B cell (primary cell): ENCODE data around the gene WDR83. TPM values are rescaled to one million over a fixed set of nuclear protein-coding genes. Genes with fewer than 3 reads are reported as not detected.

ENCODE experiments used
- ATAC-seq: fragments of 200-7000 bp; cut with Tn5 transposase; one replicate; pipeline ENCODE4 v1.10.0; 2021; ENCODE audit warnings: low read depth, mild to moderate bottlenecking, moderate number of reproducible peaks, moderate library complexity
- CTCF ChIA-PET: fragments of 350-600 bp; sonication (Branson Sonifier 250); formaldehyde crosslinking; loops from one replicate; lab custom pipeline; 2021; ENCODE audit warnings: antibody characterized with exemption, inconsistent platforms; lab: Charles Lee
- POLR2A ChIA-PET: fragments of 350-600 bp; sonication (Branson Sonifier 250); formaldehyde crosslinking; loops from one replicate; lab custom pipeline; 2021; ENCODE audit warnings: antibody characterized with exemption; lab: Charles Lee
- DNase-seq: peaks from one replicate; pipeline ENCODE4 v3.0.0; 2013
- H2AFZ ChIP-seq: 2 replicates; pipeline ENCODE4 v1.6.1; 2012; ENCODE audit warnings: mild to moderate bottlenecking, low read depth, low read length; ENCODE audit not compliant: insufficient read depth, poor library complexity, severe bottlenecking
- H3K27ac ChIP-seq, 2 donors: 1 replicate in 1 of 2; 2 replicates in 1 of 2; pipeline ENCODE4 v1.5.1; 2012 to 2013; ENCODE audit warnings: low read length in 2 of 2, mild to moderate bottlenecking in 2 of 2, moderate library complexity in 1 of 2
- H3K27me3 ChIP-seq, 4 experiments: fragments of 200-600 bp in 1 of 4; sonication (generic) in 1 of 4; replicated peaks in 1 of 4; 1 replicate in 2 of 4; 2 replicates in 2 of 4; pipeline versions ENCODE4 v1.6.1 to v1.7.0; 2013 to 2016; ENCODE audit warnings: low read length in 3 of 4, mild to moderate bottlenecking in 2 of 4, mixed read lengths in 1 of 4, moderate library complexity in 1 of 4; ENCODE audit not compliant: insufficient read depth in 4 of 4, control insufficient read depth in 3 of 4; ENCODE audit errors: control extremely low read depth in 1 of 4
- H3K36me3 ChIP-seq, 2 experiments: replicated peaks in 1 of 2; 1 replicate in 1 of 2; 2 replicates in 1 of 2; pipeline versions ENCODE4 v1.6.1 to v1.7.1; 2013; ENCODE audit warnings: low read length in 1 of 2; ENCODE audit not compliant: insufficient read depth in 2 of 2, control insufficient read depth in 1 of 2; ENCODE audit errors: control extremely low read depth in 1 of 2, extremely low read depth in 1 of 2
- H3K4me1 ChIP-seq, 2 donors: fragments of 200-600 bp in 1 of 2; sonication (generic) in 1 of 2; 1 replicate in 1 of 2; 2 replicates in 1 of 2; pipeline versions ENCODE4 v1.5.1 to v1.6.1; 2013 to 2017; ENCODE audit warnings: low read length in 2 of 2; ENCODE audit not compliant: control insufficient read depth in 2 of 2, insufficient read depth in 2 of 2
- H3K4me2 ChIP-seq: replicated peaks from 2 replicates; pipeline ENCODE3; 2012; ENCODE audit warnings: mild to moderate bottlenecking, low read depth, low read length; ENCODE audit not compliant: poor library complexity, severe bottlenecking
- H3K4me3 ChIP-seq, 5 experiments: fragments of 200-600 bp in 1 of 5; sonication (generic) in 1 of 5; 1 replicate in 3 of 5; 2 replicates in 2 of 5; pipeline versions ENCODE4 v1.5.1 to v1.7.0; 2011 to 2016; ENCODE audit warnings: low read length in 4 of 5, mild to moderate bottlenecking in 4 of 5, low read depth in 2 of 5, control low read depth in 1 of 5, moderate library complexity in 1 of 5; ENCODE audit not compliant: insufficient read depth in 1 of 5; ENCODE audit errors: control extremely low read depth in 1 of 5, extremely low read depth in 1 of 5
- H3K79me2 ChIP-seq: fragments of 200-600 bp; sonication (generic); one replicate; pipeline ENCODE4 v1.6.0; 2016; ENCODE audit warnings: low read length; ENCODE audit not compliant: control insufficient read depth, insufficient read depth
- H3K9ac ChIP-seq: fragments of 200-600 bp; sonication (generic); 2 replicates; pipeline ENCODE4 v1.6.1; 2017; ENCODE audit warnings: mild to moderate bottlenecking, low read length, moderate library complexity
- H3K9me3 ChIP-seq, 3 donors: one replicate each; pipeline versions ENCODE4 v1.6.1 to v1.7.1; 2013; ENCODE audit warnings: low read length in 2 of 3; ENCODE audit not compliant: control insufficient read depth in 2 of 3, insufficient read depth in 1 of 3; ENCODE audit errors: control extremely low read depth in 1 of 3
- H4K20me1 ChIP-seq: 2 replicates; pipeline ENCODE4 v1.6.0; 2012; ENCODE audit warnings: mild to moderate bottlenecking, low read length; ENCODE audit not compliant: insufficient read depth, control insufficient read depth, poor library complexity, severe bottlenecking
- H3K27ac Mint-ChIP-seq: one replicate; pipeline ENCODE4 v1.8.0; 2021; ENCODE audit warnings: mixed read lengths
- H3K27me3 Mint-ChIP-seq: one replicate; pipeline ENCODE4 v1.8.0; 2021; ENCODE audit warnings: mixed read lengths
- H3K4me1 Mint-ChIP-seq: one replicate; pipeline ENCODE4 v1.8.0; 2021; ENCODE audit warnings: mixed read lengths
- H3K4me3 Mint-ChIP-seq: one replicate; pipeline ENCODE4 v1.8.0; 2021; ENCODE audit warnings: mixed read lengths
- H3K9me3 Mint-ChIP-seq: one replicate; pipeline ENCODE4 v1.8.0; 2022; ENCODE audit warnings: mixed read lengths; ENCODE audit not compliant: insufficient read depth
- EZH2 ChIP-seq: IDR thresholded peaks from 2 replicates; pipeline ENCODE4 v1.6.1; 2012; ENCODE audit warnings: borderline replicate concordance, low read depth, mild to moderate bottlenecking, moderate library complexity, low read length; ENCODE audit not compliant: insufficient read depth, poor library complexity, severe bottlenecking
- WGBS: methylation state at CpG from one replicate; pipeline ENCODE4 v1.1.5; 2013; ENCODE audit warnings: missing lambda C conversion rate; ENCODE audit not compliant: insufficient coverage; 5-methylcytosine and 5-hydroxymethylcytosine counted together
- intact Hi-C: fragments of 100-400 bp; cut with micrococcal nuclease; formaldehyde crosslinking; loops from one replicate; pipeline ENCODE4 v1.10.0; 2022
- polyA plus RNA-seq: library from polyadenylated mRNA; depleted of rRNA; stranded (reverse); fragments of >200 nt; gene quantifications from 2 replicates; pipeline ENCODE4 v1.2.3, GENCODE V29; 2012
- total RNA-seq, 2 donors: library from RNA; stranded (reverse); fragments of 120-200 nt in 1 of 2; gene quantifications; 1 replicate in 1 of 2; 2 replicates in 1 of 2; pipeline versions ENCODE4 v1.2.3 to v1.2.4, GENCODE V29; 2013 to 2022
- TF ChIP-seq, protein P1 (sequence below): fragments of 200-600 bp; IDR thresholded peaks from one replicate; pipeline ENCODE4 v1.8.0; 2022; ENCODE audit warnings: antibody characterized with exemption, mild to moderate bottlenecking

WDR83 gene
- total and polyA plus RNA-seq, 2 donors (not counting 1 experiment from before 2014, with no cell fraction given) = 16.3 to 24.6 TPM

- WGBS = 98% methylated on average over 4 of the region's 5 CpGs
- ChIA-PET CTCF (interaction anchor here (0.5 kb wide), 1 partner anchor 189 kb away, joined by 3 read pairs; no protein-coding TSS in a partner anchor), POLR2A (interaction anchor here (0.6 kb wide), 1 partner anchor 37 kb away, joined by 3 read pairs; no protein-coding TSS in a partner anchor)
- no peak overlapping the region for H3K9ac ChIP-seq
- TF ChIP-seq, protein P1, sequence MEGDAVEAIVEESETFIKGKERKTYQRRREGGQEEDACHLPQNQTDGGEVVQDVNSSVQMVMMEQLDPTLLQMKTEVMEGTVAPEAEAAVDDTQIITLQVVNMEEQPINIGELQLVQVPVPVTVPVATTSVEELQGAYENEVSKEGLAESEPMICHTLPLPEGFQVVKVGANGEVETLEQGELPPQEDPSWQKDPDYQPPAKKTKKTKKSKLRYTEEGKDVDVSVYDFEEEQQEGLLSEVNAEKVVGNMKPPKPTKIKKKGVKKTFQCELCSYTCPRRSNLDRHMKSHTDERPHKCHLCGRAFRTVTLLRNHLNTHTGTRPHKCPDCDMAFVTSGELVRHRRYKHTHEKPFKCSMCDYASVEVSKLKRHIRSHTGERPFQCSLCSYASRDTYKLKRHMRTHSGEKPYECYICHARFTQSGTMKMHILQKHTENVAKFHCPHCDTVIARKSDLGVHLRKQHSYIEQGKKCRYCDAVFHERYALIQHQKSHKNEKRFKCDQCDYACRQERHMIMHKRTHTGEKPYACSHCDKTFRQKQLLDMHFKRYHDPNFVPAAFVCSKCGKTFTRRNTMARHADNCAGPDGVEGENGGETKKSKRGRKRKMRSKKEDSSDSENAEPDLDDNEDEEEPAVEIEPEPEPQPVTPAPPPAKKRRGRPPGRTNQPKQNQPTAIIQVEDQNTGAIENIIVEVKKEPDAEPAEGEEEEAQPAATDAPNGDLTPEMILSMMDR = no peak
- TF ChIP-seq EZH2 = no peak
- Mint-ChIP-seq H3K4me1 (peaks cover 7% of the 10 kb centered on the region), H3K4me3 (no peak overlapping the region), H3K27ac (no peak overlapping the region), H3K9me3 (no peaks in the 10 kb centered on the region), H3K27me3 (no peaks in the 10 kb centered on the region)
- H3K27me3 ChIP-seq = no peaks in the 10 kb centered on the region
- DNase-seq = no peak
- no peak overlapping the region for H3K27ac ChIP-seq
- H3K9me3 ChIP-seq = no peaks in the 10 kb centered on the region
- ATAC-seq = no peak
- H3K4me1 ChIP-seq = peaks cover 13 to 17% of the 10 kb centered on the region in 2 donors
- no peak overlapping the region for H3K4me3 ChIP-seq
- no peak overlapping the region for H2AFZ ChIP-seq
- intact Hi-C loops = no loop called here
- no peaks in the 10 kb centered on the region for H4K20me1 ChIP-seq
- H3K36me3 ChIP-seq = no peaks in the 10 kb centered on the region
- no peak overlapping the region for H3K4me2 ChIP-seq
- no peaks in the 10 kb centered on the region for H3K79me2 ChIP-seq
These were observed 26.4 kb downstream of the WDR83 start for GRCh38 chr19:12692960-12693359.

- intact Hi-C loops = no loop called here
- Mint-ChIP-seq H3K4me3 (no peak overlapping the region), H3K27ac (no peak overlapping the region), H3K27me3 (no peaks in the 10 kb centered on the region), H3K4me1 (peaks cover 10% of the 10 kb centered on the region), H3K9me3 (no peaks in the 10 kb centered on the region)
- H3K27ac ChIP-seq = no peak overlapping the region
- no peaks in the 10 kb centered on the region for H3K79me2 ChIP-seq
- peaks cover 13 to 17% of the 10 kb centered on the region in 2 donors for H3K4me1 ChIP-seq
- no peak for TF ChIP-seq EZH2
- TF ChIP-seq, protein P1 = no peak
- no peak overlapping the region for H3K4me3 ChIP-seq
- 94% methylated on average over 16 of the region's 16 CpGs for WGBS
- DNase-seq (no peak), ATAC-seq (no peak)
- CTCF ChIA-PET = interaction anchor here (0.5 to 3.5 kb wide), 2 partner anchors 17 to 69 kb away, joined by 5 to 16 read pairs; no protein-coding TSS in a partner anchor
- no peaks in the 10 kb centered on the region for H3K36me3 ChIP-seq
- H3K27me3 ChIP-seq = no peaks in the 10 kb centered on the region
- no peak overlapping the region for H3K4me2 ChIP-seq
- no peak overlapping the region for H3K9ac ChIP-seq
- no peak overlapping the region for H2AFZ ChIP-seq
- POLR2A ChIA-PET = interaction anchor here (0.6 to 1.4 kb wide), 2 partner anchors 13 to 28 kb away, joined by 4 to 8 read pairs; no protein-coding TSS in a partner anchor
- no peaks in the 10 kb centered on the region for H3K9me3 ChIP-seq
- no peaks in the 10 kb centered on the region for H4K20me1 ChIP-seq
These were observed 28.0 kb downstream of the WDR83 start for GRCh38 chr19:12694641-12695040.
